Body of pancreas (tissue), 4 donors: ENCODE results near the gene NAPG.

Experiments used
- POLR2A ChIP-seq, 3 donors: fragments of 450-650 bp; IDR thresholded peaks; one replicate each; pipeline ENCODE4 v1.6.1; 2016; ENCODE audit warnings: antibody characterized with exemption in 3 of 3, mild to moderate bottlenecking in 2 of 3
- TF ChIP-seq, protein P1 (sequence below), 7 experiments: fragments of 450-650 bp in 4 of 7; fragments of 200-600 bp in 3 of 7; sonication (generic) in 3 of 7; IDR thresholded peaks; one replicate each; pipeline ENCODE4 v1.5.1; 2016 to 2019; ENCODE audit warnings: antibody characterized with exemption in 7 of 7

DNA sequence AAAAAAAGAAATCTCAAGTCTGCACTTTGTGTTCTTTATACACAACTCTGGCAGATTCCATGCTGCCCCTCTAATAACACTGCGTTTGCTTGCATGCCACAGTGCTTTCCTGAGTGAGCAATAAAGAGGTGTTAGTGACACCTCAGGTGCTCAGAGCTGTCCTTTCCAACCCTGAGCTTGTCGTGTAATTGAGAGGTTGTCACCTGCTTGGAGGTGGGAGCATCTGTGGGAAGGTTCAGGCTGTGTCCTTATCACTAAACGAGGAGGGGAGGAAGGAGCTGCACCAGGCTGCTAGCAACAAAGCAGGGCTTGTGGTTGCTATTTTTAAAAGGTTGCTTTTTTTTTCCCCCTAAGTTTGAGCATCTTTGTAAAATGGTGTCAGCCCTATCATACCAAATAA, 39.5 kb upstream of the NAPG start:
- no peak for TF ChIP-seq POLR2A (IDR thresholded peaks at IDR 0.05)
- TF ChIP-seq, protein P1, sequence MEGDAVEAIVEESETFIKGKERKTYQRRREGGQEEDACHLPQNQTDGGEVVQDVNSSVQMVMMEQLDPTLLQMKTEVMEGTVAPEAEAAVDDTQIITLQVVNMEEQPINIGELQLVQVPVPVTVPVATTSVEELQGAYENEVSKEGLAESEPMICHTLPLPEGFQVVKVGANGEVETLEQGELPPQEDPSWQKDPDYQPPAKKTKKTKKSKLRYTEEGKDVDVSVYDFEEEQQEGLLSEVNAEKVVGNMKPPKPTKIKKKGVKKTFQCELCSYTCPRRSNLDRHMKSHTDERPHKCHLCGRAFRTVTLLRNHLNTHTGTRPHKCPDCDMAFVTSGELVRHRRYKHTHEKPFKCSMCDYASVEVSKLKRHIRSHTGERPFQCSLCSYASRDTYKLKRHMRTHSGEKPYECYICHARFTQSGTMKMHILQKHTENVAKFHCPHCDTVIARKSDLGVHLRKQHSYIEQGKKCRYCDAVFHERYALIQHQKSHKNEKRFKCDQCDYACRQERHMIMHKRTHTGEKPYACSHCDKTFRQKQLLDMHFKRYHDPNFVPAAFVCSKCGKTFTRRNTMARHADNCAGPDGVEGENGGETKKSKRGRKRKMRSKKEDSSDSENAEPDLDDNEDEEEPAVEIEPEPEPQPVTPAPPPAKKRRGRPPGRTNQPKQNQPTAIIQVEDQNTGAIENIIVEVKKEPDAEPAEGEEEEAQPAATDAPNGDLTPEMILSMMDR (IDR thresholded peaks at IDR 0.05), result no peak
